ENCODE measurements around the gene PKN2.

DNA sequence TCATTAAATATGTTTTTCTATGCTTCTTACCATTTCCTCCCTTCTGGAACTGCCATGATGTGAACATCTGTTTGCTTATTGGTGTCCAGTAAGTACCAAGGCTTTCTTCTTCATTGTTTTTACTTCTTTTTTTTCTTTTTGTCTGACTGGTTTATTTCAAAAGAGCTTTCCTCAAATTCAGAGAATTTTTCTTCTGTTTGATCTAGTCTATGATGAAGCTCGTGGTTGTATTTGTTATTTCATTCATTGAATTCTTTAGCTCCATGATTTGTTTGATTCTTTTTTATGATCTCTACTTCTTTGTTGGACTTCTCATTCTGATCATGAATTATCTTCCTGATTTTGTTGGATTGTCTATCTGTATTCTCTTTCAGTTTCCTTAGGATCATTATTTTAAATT is 49.5 kb upstream of the PKN2 start:
- TF ChIP-seq EZH2 (IDR thresholded peaks at IDR 0.05), result no peak
- no peak for TF ChIP-seq POLR2AphosphoS5 (IDR thresholded peaks at IDR 0.05; ENCODE audit: borderline replicate concordance, low read depth, low read length)
- no peak for TF ChIP-seq FOXP2 (optimal IDR thresholded peaks at IDR 0.05; ENCODE audit: control extremely low read depth, extremely low read length, insufficient read depth)

Data from SK-N-MC (cell line).